HG03439 (cell line): ENCODE results near the gene ZNF385C.
A peak's percentile ranks its signal among the peaks of the same experiment; 100 is the strongest.

Source experiments
- ATAC-seq: cut with Tn5 transposase; IDR thresholded peaks from one replicate; pipeline ENCODE4 v1.9.1; 2021; ENCODE audit warnings: mild to moderate bottlenecking, moderate library complexity; ENCODE audit not compliant: unreplicated experiment

Gene ZNF385C

DNA sequence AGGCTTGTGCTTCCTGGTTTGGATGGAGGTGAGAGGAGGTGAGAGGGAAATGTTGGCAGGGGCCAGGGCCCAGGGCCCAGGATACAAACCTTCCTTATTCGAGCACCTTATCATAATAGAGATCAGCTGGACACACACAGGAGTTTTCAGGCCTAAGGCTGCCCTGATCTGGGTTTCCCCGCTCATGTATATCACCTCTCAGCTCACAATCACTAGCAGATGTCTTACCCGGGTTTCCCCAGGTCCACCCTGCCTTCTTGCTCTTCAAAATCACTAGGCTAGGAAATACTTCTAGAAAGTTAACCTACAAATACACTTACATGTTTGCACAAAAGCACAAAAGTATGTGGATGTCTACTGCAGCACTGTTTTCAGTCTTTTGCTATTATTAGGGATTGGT is 28.6 kb upstream of the ZNF385C start:
- ATAC-seq, result no peak

- no peak for ATAC-seq
These were observed 27.3 kb upstream of the ZNF385C start for GRCh38 chr17:42125565-42125964.

GRCh38 chr17:42124256-42124655 is 26.0 kb upstream of the ZNF385C start:
- ATAC-seq, result no peak

- no peak for ATAC-seq
These were observed 24.4 kb upstream of the ZNF385C start, which contains the start of gene HSPB9 for GRCh38 chr17:42122371-42123303. HSPB9 (plus strand) TSS chr17:42122804; CDS start chr17:42122851, 47 bp downstream.

DNA sequence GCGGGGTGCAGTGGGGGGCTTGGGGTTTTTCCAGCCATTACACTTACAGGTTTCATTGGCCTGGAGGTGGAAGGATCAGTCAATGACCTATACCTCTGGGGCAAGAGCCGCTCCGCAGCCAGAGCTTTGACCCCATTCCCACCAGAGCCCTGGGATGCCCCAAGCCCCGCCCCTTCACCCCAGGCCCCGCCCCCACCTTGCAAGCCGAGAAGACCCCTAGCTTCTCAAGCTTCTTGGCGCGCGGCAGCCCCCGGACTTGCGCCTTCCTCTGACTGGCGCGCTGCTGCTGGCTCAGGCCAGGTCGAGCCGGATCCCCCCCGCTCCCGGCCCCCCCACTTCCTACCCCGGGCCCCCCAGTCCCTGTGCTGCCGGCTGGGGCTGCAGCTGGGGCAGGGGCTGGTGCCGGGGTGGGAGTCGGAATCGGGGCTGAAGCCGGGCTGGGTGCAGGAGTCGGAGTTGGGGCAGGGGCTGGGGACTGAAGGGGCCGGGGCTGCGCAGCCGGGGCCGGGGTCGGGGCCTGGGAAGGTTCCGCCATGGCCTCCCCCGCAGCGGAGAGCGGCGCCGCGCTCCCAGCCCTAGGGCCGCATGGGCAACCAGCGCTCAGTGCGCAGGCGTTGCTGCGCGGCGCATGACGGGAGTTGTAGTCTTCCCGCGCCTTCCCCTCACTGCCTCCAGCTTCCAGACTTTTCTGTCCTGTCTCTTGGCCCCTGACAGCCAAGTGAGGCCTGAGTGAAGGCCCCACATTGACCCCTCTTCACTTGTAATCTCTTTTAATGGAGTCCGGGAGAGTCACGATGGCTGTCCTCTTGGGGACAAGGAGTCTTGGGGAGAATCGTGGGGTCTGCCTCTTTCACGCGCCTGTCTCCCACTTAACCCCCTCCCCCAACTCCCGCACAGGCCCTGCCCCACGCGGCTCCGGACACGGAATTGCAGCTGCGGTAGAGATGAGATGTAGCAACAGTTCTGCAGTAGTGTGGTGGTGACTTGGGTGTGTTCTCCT is 22.8 kb upstream of the ZNF385C start, which contains the start of gene KAT2A:
Gene KAT2A, minus strand, starts transcription at position 598 of the 1,000 bp plus-strand sequence. Its CDS starts 63 bp downstream, at position 535.
- peak; percentile 61 for ATAC-seq

- no peak for ATAC-seq
These were observed 22.0 kb upstream of the ZNF385C start for GRCh38 chr17:42120161-42120769.

GRCh38 chr17:42119301-42119700 is 21.0 kb upstream of the ZNF385C start:
- no peak for ATAC-seq

DNA sequence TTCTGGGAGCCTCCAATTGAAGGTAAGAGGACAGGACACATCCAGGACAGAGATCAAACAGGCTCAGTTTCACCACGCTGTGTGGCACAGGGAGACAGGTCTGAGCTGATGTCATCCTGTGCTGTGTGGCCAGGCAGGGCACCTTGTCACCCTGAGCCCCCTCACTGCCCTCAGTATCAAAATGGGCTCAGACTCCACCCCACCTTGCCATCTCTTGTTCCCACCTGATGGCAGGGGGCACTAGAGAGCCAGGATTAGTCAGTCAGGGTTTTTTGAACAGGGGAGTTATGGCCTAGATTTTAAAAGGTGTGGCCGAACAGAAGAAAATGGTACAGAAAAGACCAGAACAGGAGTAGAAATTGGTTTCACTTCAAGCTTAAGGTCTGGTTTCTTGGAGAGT is 20.3 kb upstream of the ZNF385C start:
- ATAC-seq, result no peak

- no peak for ATAC-seq
These were observed 19.8 kb upstream of the ZNF385C start for GRCh38 chr17:42118126-42118510.

DNA sequence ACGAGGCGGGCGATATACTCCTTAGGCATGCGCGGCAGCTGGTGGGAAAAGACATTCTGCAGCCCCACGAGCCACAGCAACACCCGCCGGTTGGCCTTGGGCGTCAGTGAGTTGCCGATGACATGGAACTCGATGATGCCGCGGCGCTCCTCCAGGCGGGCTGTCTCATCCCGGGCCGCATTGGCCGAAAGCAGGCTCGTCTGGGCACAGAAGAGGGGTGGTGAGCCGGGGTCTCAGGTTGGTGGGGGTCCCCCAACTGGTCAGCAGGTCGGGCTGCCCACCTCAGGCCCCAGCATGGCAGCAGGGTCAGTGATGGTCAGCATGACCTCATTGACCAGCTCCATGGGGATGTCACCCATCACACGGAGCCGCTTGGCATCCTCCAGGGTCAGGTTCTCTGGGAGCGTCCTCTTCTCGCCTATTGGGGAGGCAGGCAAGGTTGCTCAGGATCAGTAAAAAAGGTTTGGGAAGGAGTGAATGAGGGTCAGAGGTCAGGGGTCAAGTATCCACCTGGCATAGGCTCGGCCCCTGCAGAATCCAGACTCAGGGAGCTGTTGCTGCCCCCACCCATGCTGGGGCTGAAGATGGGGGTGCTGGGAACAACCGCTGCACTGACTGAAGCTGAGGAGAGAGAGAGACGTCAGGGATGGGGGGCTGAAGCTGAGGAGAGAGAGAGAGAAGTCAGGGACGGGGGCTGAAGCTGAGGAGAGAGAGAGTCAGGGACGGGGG is 19.3 kb upstream of the ZNF385C start:
- ATAC-seq, result no peak

DNA sequence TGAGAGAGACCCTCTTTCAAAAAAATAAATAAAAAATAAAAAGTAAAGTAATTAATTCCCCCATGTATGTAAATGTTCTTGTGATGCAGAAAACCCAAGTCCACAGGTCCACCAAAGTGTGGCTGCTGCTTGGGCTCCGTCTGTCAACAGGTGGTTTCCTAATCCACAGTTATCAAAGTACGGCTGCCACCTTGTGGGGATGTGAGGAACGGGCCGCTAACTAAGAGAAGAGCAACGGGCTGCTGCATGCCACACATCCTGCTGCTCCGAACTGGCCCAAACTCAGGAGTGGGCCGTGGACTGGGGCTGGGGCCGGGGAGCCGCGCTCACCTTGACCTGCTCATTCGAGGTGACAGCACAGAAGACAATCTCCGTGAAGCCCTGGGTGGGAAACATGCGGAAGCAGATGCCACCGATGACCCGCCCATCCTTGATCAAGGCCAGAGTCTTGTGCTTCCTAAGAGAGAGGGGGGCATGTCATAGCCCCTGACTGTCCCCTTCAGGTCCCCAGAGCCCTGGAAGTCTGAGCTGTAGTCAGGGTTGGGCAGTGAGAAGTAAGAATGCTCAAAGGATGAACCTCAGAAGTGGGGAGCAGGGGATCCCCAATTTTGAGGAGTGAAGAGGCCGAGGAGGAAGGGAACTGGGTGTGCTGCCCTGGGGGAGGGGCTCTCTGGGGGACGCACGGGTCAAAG is 18.6 kb upstream of the ZNF385C start:
- ATAC-seq, result no peak

DNA sequence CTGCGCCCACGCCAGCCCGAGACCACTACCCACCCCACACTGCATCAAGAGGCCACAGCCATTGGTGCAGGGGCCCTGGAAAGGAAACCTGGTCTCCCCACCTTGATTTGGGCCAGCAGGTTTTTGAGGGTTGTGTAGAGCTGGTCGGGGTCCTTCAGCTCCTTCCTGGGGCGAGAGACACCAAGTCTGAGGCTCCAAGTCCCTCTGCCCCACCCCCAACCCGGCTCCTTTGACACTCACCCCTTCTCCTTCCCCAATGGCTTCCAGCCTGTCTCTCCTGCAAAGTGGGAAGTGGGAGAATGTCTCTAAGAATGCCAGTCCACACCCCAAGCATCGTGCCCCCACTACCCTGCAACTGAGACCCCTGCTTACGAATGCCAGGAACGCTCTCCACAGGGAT is 15.8 kb upstream of the ZNF385C start:
- no peak for ATAC-seq

DNA sequence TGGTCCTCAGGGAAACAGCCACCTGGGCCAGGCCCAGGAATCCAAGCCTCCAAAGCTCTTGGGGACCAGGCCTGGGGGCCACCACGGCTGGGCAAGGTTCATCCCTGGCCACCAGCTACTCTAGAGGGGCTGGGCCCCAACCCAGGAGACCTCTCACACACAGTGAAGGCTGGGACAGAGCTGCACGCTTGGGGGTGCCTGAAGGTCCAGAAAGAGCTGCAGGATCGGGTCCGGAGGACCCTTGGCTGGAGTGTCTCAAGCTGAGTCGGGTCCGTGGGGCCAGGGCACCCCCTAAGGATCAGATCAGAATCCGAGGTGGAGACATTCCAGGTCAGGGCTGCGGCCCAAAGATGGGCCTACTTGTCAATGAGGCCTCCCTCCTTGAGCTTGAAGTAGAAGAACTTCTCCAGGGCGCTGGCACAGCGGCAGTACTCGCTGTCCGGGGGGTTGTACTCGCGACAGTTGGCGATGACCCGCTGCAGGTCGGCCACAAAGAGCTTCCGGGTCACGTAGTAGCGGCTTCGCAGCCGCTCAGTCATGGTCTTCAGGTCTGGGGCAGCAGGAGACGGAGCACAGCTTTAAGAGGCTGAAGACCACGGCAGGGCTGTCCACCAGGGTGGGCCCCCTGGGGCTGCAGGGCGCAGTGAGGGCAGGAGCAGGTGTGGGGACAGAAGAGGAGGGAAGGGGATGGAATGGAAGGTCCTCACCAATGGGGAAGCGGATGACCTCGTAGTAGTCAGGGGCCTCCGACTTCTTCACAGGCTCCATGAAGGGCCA is 15.2 kb upstream of the ZNF385C start:
- ATAC-seq, result no peak

DNA sequence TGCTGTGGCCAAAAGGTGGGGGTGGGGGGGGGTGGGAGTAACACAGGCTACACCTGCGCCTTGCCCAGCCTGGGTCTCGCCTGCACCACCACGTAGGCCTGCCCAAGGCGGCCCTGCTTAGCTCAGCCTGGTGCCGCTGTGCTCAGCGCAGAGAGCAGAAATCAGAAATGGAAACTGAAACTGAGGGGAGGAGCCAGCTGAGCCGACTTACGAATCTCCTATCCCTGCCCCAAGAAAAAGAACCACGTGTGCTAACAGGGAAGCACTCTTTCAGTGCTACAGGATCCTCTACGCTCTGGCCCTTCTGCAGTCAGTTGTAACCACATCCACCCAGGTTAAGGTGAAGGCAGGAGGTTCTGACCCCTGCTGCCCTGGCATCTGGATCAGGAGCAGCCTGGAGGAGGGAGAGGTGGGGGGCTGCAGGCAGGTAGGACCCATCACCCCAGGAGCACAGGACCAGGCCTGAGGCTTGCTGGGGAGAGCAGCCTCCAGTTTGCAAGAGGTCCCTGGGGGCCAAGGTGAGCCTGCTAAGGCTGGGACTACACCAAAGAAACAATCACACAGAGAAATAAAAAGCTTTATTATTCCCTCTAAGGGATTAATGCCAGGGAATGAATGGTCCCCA is 14.4 kb upstream of the ZNF385C start, which contains the start of gene DHX58:
Gene DHX58, minus strand, starts transcription at position 163 of the 625 bp plus-strand sequence. CDS start 822 bp downstream, outside the sequence.
- ATAC-seq, result peak; percentile 52

DNA sequence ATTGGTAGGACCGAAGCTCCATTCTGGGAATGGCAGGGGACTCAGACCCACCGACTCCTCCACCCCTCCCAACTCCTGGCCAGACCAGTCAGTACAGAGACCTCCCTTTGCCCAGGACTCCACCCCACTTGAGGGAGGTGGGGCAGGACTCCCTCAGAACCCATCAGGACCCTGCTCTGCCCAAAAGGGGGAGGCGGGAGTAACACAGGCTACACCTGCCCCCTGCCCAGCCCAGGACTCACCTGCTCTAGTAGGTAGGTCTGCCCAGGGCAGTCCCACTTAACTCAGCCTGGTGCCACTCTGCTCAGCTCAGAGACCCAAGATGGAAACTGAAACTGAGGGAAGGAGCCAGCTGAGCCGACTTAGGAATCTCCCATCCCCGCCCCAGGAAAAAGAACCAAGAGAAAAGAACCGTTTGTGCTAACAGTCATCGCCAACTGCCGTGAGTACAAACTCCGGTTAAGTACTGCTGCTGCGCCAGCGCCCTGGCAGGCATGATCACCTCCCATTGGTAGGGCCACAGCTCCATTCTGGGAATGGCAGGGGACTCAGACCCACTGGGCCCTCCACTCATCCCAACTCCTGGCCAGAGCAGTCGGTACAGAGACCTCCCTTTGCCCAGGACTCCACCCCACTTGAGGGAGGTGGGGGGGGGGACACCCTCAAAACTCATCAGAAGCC is 13.7 kb upstream of the ZNF385C start:
- ATAC-seq, result no peak

- no peak for ATAC-seq
These were observed 13.0 kb upstream of the ZNF385C start for GRCh38 chr17:42111265-42111636.
